ENCODE measurements around the gene SREBF2.

- no peak for TF ChIP-seq EZH2 (IDR thresholded peaks at IDR 0.05; ENCODE audit: insufficient read depth, poor library complexity, severe bottlenecking)
- TF ChIP-seq EZH2phosphoT487 (IDR thresholded peaks at IDR 0.05; ENCODE audit: insufficient read depth, low read depth), result no peak
Measured at GRCh38 chr22:41873391-41873790, 40.5 kb downstream of the SREBF2 start.

Data from GM23248 (cell line).